SH-SY5Y (cell line): Measurements from ENCODE around the gene FAT1.

Experiments used
- GATA2 ChIP-seq: IDR thresholded peaks from 2 replicates; pipeline ENCODE4 v1.6.1; 2011; ENCODE audit warnings: mild to moderate bottlenecking, low read depth, low read length
- GATA3 ChIP-seq: IDR thresholded peaks from 2 replicates; pipeline ENCODE4 v1.6.1; 2011; ENCODE audit warnings: low read depth, mild to moderate bottlenecking, low read length, moderate library complexity

FAT1 gene

GRCh38 chr4:186557061-186557460 is 166.6 kb downstream of the FAT1 start:
- no peak for TF ChIP-seq GATA2
- TF ChIP-seq GATA3: no peak

- TF ChIP-seq GATA3 (no peak), GATA2 (0 out of 2 replicates have a peak, but pooled peaks have one; percentile 21)
Measured at GRCh38 chr4:186554914-186555827, 168.5 kb downstream of the FAT1 start, which contains the start of gene MTNR1A. Gene MTNR1A, minus strand, starts transcription at chr4:186555567. Its CDS starts 202 bp downstream, at chr4:186555365.

- TF ChIP-seq GATA2 (no peak), GATA3 (no peak)
Measured at GRCh38 chr4:186554539-186554913, 169.1 kb downstream of the FAT1 start.

DNA sequence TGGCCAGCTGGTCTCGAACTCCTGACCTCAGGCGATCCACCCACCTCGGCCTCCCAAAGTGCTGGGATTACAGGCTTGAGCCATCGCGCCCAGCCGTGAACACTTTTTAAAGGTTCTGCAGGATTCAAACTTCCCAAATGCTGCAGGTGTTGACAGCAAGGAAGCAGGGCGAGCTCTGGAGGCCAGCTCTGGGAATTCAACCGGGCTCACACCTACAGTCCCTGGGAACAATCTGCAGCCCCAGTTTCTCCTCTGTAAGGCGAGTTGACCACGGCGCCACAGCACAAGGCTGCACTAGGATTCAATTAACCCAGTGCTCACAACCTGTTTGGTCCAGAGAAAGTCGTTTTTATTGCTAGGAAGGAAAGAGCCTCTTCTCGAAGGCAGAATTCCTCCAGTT is 169.9 kb downstream of the FAT1 start:
- TF ChIP-seq GATA3 (no peak), GATA2 (no peak)

DNA sequence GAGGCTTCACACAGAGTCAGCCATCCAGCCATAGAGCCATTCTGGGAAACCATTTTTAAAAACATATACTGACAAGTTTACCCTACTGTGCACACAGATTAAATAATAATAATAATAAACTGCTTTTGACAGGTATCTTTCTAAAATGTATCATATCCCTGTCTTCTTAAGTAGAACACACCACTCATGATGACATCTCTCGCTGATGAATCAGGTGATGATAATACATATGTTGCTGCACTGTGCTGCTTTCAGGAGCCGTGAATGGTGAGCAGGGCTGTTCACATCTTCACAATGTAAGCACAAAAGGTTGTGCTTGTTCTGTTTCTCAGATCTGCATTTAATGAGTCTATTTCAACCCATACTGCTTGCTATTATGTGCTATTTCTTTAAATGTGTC is 171.8 kb downstream of the FAT1 start:
- no peak for TF ChIP-seq GATA3

GRCh38 chr4:186545436-186545835 is 178.2 kb downstream of the FAT1 start:
- no peak for TF ChIP-seq GATA3
- no peak for TF ChIP-seq GATA2

DNA sequence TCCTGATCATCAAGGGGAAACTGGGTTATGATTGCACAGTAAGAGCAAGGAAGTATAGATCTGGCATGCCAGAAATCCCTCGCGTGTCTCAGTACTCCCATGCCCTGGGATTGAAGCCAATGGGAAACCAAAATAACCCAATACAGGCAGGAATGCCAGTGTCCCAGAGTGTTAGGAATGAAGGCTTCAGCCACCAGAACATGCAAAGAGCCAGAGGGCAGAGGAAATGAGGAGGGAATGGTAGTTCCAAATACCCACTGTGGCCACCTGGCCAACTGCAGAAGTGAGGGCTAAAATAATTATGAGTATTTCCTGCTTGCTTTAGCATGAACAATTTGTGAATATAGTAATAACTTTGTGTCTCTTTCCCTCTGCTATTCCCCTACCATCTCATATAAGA is 180.4 kb downstream of the FAT1 start:
- TF ChIP-seq GATA2 (no peak), GATA3 (no peak)

GRCh38 chr4:186541801-186542200 is 181.9 kb downstream of the FAT1 start:
- TF ChIP-seq GATA3 (no peak), GATA2 (no peak)

DNA sequence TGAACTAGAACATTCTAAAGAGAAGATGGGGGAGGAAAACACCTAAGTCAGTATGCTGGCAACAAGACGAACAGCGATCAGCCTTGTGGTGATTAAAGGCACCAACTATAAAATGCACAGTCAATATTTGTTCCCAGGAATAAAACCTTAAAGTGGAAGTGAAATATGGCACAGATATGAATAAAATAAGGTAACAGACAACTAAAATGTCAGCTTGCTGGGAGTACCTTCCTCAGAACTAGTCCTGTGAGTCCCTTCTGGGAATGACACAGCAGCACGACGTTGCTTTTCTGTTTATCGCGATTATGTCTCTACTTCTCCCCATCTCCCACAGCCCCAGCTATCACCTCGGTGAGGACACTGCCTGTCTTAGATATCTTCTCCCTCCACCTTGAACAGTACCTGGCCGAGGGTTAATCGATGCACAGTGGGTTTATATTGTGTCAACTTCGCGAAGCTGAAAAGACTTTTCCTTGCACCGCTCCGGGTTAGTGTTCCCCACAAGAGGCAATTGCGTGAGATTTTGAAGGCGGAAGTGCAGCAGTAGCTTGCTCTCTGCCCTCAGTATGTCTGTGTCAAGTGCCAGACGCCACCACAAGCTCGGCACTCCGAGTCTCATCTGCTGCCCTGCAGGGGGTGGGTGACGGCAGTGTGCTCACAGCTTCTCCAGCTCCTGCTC is 185.7 kb downstream of the FAT1 start:
- no peak for TF ChIP-seq GATA2
- no peak for TF ChIP-seq GATA3
